NCI-H524 (cell line): ENCODE data around the gene MYEOV.
A peak's percentile ranks its signal among the peaks of the same experiment; 100 is the strongest.

Experiments
- DNase-seq, 2 experiments: peaks; one replicate each; lab custom pipeline; 2025; lab: John Stamatoyannopoulos, UW

The MYEOV gene

GRCh38 chr11:69286374-69287371 lies 7.3 kb upstream of the MYEOV start:
- no peak for DNase-seq

GRCh38 chr11:69287968-69288882 lies 5.7 kb upstream of the MYEOV start:
- DNase-seq = no peak

GRCh38 chr11:69288883-69289242 lies 5.1 kb upstream of the MYEOV start:
- no peak for DNase-seq

GRCh38 chr11:69290806-69291205 lies 3.1 kb upstream of the MYEOV start:
- no peak for DNase-seq

GRCh38 chr11:69291459-69292110 lies 2.4 kb upstream of the MYEOV start:
- DNase-seq = no peak

GRCh38 chr11:69292221-69292648 lies 1.7 kb upstream of the MYEOV start:
- no peak for DNase-seq

GRCh38 chr11:69293087-69293486 lies 868 bp upstream of the MYEOV start:
- peak in 1 of 2 experiments; percentile 29 for DNase-seq

- no peak for DNase-seq
Measured at GRCh38 chr11:69294571-69295078, 670 bp downstream of the MYEOV start.

- DNase-seq = no peak
Measured at GRCh38 chr11:69295079-69295994, 1.4 kb downstream of the MYEOV start.

- DNase-seq = no peak
Measured at GRCh38 chr11:69295995-69296889, 2.3 kb downstream of the MYEOV start.

GRCh38 chr11:69296890-69297786 lies 3.2 kb downstream of the MYEOV start:
- DNase-seq = no peak

GRCh38 chr11:69297787-69298266 lies 3.9 kb downstream of the MYEOV start:
- no peak for DNase-seq

GRCh38 chr11:69298267-69299022 lies 4.5 kb downstream of the MYEOV start:
- no peak for DNase-seq

- DNase-seq = no peak
Measured at GRCh38 chr11:69299023-69299461, 5.1 kb downstream of the MYEOV start.

GRCh38 chr11:69299572-69299971 lies 5.6 kb downstream of the MYEOV start:
- no peak for DNase-seq

- no peak for DNase-seq
Measured at GRCh38 chr11:69300120-69301060, 6.4 kb downstream of the MYEOV start.

GRCh38 chr11:69301081-69301454 lies 7.1 kb downstream of the MYEOV start:
- no peak for DNase-seq
